ENCODE data around the gene SUSD6.

Gene SUSD6

GRCh38 chr14:69665631-69666030, 54.2 kb downstream of the SUSD6 start:
- Histone ChIP-seq H3K79me1 (replicated peaks; ENCODE audit: low read length, poor library complexity, severe bottlenecking) (peaks cover 44% of the 10 kb centered on the region), H2AK5ac (ENCODE audit: low read length, severe bottlenecking) (no peak overlapping the region), H2AFZ (ENCODE audit: low read depth, low read length) (no peak overlapping the region), H2BK5ac (ENCODE audit: low read depth, low read length, poor library complexity, severe bottlenecking) (no peak overlapping the region), H3K9ac (ENCODE audit: low read length) (no peak overlapping the region), H3K9me3 (ENCODE audit: control insufficient read depth, low read length) (no peaks in the 10 kb centered on the region), H3K36me3 (ENCODE audit: control insufficient read depth in 1 of 2, insufficient read depth in 2 of 2, low read depth in 1 of 2, low read length in 2 of 2) (peaks cover 0 to 5% of the 10 kb centered on the region in 2 experiments), H4K91ac (ENCODE audit: low read length) (no peak overlapping the region), H3K23ac (ENCODE audit: low read length in 2 of 2) (no peak overlapping the region), H2BK120ac (ENCODE audit: low read depth, low read length) (no peak overlapping the region), H3K4me2 (ENCODE audit: low read length, poor library complexity, severe bottlenecking) (no peak overlapping the region), H3K18ac (ENCODE audit: low read depth in 1 of 2, low read length in 2 of 2) (no peak overlapping the region), H3K14ac (ENCODE audit: low read length in 2 of 2) (no peak overlapping the region), H3K27me3 (ENCODE audit: control insufficient read depth in 1 of 2, insufficient read depth in 1 of 2, low read length in 2 of 2) (no peaks in the 10 kb centered on the region), H2BK12ac (ENCODE audit: low read length in 2 of 2) (no peak overlapping the region), H3K4me3 (ENCODE audit: insufficient read depth in 1 of 2, low read depth in 1 of 2, low read length in 2 of 2) (no peak overlapping the region), H3K4me1 (ENCODE audit: control insufficient read depth, insufficient read depth, low read depth, low read length) (peaks cover 9% of the 10 kb centered on the region), H3K4ac (ENCODE audit: low read depth in 1 of 2, low read length in 2 of 2) (no peak overlapping the region), H3K27ac (ENCODE audit: low read length, poor library complexity, severe bottlenecking) (no peak overlapping the region), H4K8ac (ENCODE audit: low read length) (no peak overlapping the region), H2BK15ac (ENCODE audit: low read depth, poor library complexity, severe bottlenecking) (no peak overlapping the region)
- WGBS, result no CpG with 5 or more reads among the region's 1 CpG
- DNase-seq, result no peak

- no peaks in the 10 kb centered on the region for H3K9me3 ChIP-seq (ENCODE audit: control insufficient read depth, low read length)
Observed at GRCh38 chr14:69666112-69666511, 54.7 kb downstream of the SUSD6 start.

GRCh38 chr14:69666690-69667211, 55.4 kb downstream of the SUSD6 start:
- Histone ChIP-seq H3K4me2 (ENCODE audit: low read length, poor library complexity, severe bottlenecking) (no peak overlapping the region), H4K8ac (ENCODE audit: low read length) (no peak overlapping the region), H3K23ac (ENCODE audit: low read length in 2 of 2) (no peak overlapping the region), H2BK12ac (ENCODE audit: low read length in 2 of 2) (no peak overlapping the region), H3K36me3 (ENCODE audit: control insufficient read depth in 1 of 2, insufficient read depth in 2 of 2, low read depth in 1 of 2, low read length in 2 of 2) (no peaks in the 10 kb centered on the region), H2BK120ac (ENCODE audit: low read depth, low read length) (no peak overlapping the region), H3K4me1 (ENCODE audit: control insufficient read depth, insufficient read depth, low read depth, low read length) (peaks cover 5% of the 10 kb centered on the region), H3K27me3 (ENCODE audit: control insufficient read depth in 1 of 2, insufficient read depth in 1 of 2, low read length in 2 of 2) (no peaks in the 10 kb centered on the region), H2BK15ac (ENCODE audit: low read depth, poor library complexity, severe bottlenecking) (no peak overlapping the region), H3K4ac (ENCODE audit: low read depth in 1 of 2, low read length in 2 of 2) (no peak overlapping the region), H3K4me3 (ENCODE audit: insufficient read depth in 1 of 2, low read depth in 1 of 2, low read length in 2 of 2) (no peak overlapping the region), H3K14ac (ENCODE audit: low read length in 2 of 2) (no peak overlapping the region), H2AFZ (ENCODE audit: low read depth, low read length) (no peak overlapping the region), H4K91ac (ENCODE audit: low read length) (no peak overlapping the region), H3K79me1 (replicated peaks; ENCODE audit: low read length, poor library complexity, severe bottlenecking) (peaks cover 39% of the 10 kb centered on the region), H3K9me3 (ENCODE audit: control insufficient read depth, low read length) (no peaks in the 10 kb centered on the region), H3K9ac (ENCODE audit: low read length) (peak overlapping the region; percentile 0), H2BK5ac (ENCODE audit: low read depth, low read length, poor library complexity, severe bottlenecking) (no peak overlapping the region), H3K18ac (ENCODE audit: low read depth in 1 of 2, low read length in 2 of 2) (no peak overlapping the region), H3K27ac (ENCODE audit: low read length, poor library complexity, severe bottlenecking) (no peak overlapping the region), H2AK5ac (ENCODE audit: low read length, severe bottlenecking) (peak overlapping the region; percentile 27)
- no peak for DNase-seq
- 90% methylated on average over 2 of the region's 2 CpGs for WGBS

More at GRCh38 chr14:69666112-69666511, 54.7 kb downstream of the SUSD6 start:
- no peak overlapping the region for H4K91ac ChIP-seq (ENCODE audit: low read length)
- H3K36me3 ChIP-seq (ENCODE audit: control insufficient read depth in 1 of 2, insufficient read depth in 2 of 2, low read depth in 1 of 2, low read length in 2 of 2), result no peaks in the 10 kb centered on the region
- peak overlapping the region; percentile 0 for H3K9ac ChIP-seq (ENCODE audit: low read length)
- no peak overlapping the region for H2BK120ac ChIP-seq (ENCODE audit: low read depth, low read length)
- no peak overlapping the region for H3K27ac ChIP-seq (ENCODE audit: low read length, poor library complexity, severe bottlenecking)
- DNase-seq, result no peak
- WGBS, result 88% methylated on average over 1 of the region's 3 CpGs
- no peak overlapping the region for H2BK15ac ChIP-seq (ENCODE audit: low read depth, poor library complexity, severe bottlenecking)
- no peak overlapping the region for H3K4me2 ChIP-seq (ENCODE audit: low read length, poor library complexity, severe bottlenecking)
- no peak overlapping the region for H3K14ac ChIP-seq (ENCODE audit: low read length in 2 of 2)
- no peak overlapping the region for H2AFZ ChIP-seq (ENCODE audit: low read depth, low read length)
- no peak overlapping the region for H3K4ac ChIP-seq (ENCODE audit: low read depth in 1 of 2, low read length in 2 of 2)
- no peak overlapping the region for H3K23ac ChIP-seq (ENCODE audit: low read length in 2 of 2)
- no peak overlapping the region for H3K18ac ChIP-seq (ENCODE audit: low read depth in 1 of 2, low read length in 2 of 2)
- no peaks in the 10 kb centered on the region for H3K27me3 ChIP-seq (ENCODE audit: control insufficient read depth in 1 of 2, insufficient read depth in 1 of 2, low read length in 2 of 2)
- H3K4me1 ChIP-seq (ENCODE audit: control insufficient read depth, insufficient read depth, low read depth, low read length), result peaks cover 6% of the 10 kb centered on the region
- peaks cover 40% of the 10 kb centered on the region for H3K79me1 ChIP-seq (replicated peaks; ENCODE audit: low read length, poor library complexity, severe bottlenecking)
- H2BK5ac ChIP-seq (ENCODE audit: low read depth, low read length, poor library complexity, severe bottlenecking), result no peak overlapping the region
- H3K4me3 ChIP-seq (ENCODE audit: insufficient read depth in 1 of 2, low read depth in 1 of 2, low read length in 2 of 2), result no peak overlapping the region
- H2BK12ac ChIP-seq (ENCODE audit: low read length in 2 of 2), result no peak overlapping the region
- H4K8ac ChIP-seq (ENCODE audit: low read length), result no peak overlapping the region
- no peak overlapping the region for H2AK5ac ChIP-seq (ENCODE audit: low read length, severe bottlenecking)

GRCh38 chr14:69667938-69668335, 56.5 kb downstream of the SUSD6 start:
- no peak overlapping the region for H3K27ac ChIP-seq (ENCODE audit: low read length, poor library complexity, severe bottlenecking)
- H3K4me3 ChIP-seq (ENCODE audit: insufficient read depth in 1 of 2, low read depth in 1 of 2, low read length in 2 of 2), result no peak overlapping the region
- H3K79me1 ChIP-seq (replicated peaks; ENCODE audit: low read length, poor library complexity, severe bottlenecking), result peaks cover 40% of the 10 kb centered on the region
- no peak overlapping the region for H2BK12ac ChIP-seq (ENCODE audit: low read length in 2 of 2)
- H3K9me3 ChIP-seq (ENCODE audit: control insufficient read depth, low read length), result no peaks in the 10 kb centered on the region
- H2AK5ac ChIP-seq (ENCODE audit: low read length, severe bottlenecking), result no peak overlapping the region
- no peak overlapping the region for H2BK15ac ChIP-seq (ENCODE audit: low read depth, poor library complexity, severe bottlenecking)
- H3K4ac ChIP-seq (ENCODE audit: low read depth in 1 of 2, low read length in 2 of 2), result no peak overlapping the region
- H2BK120ac ChIP-seq (ENCODE audit: low read depth, low read length), result no peak overlapping the region
- no peak overlapping the region for H4K91ac ChIP-seq (ENCODE audit: low read length)
- H2AFZ ChIP-seq (ENCODE audit: low read depth, low read length), result no peak overlapping the region
- no peak overlapping the region for H4K8ac ChIP-seq (ENCODE audit: low read length)
- peaks cover 5% of the 10 kb centered on the region for H3K4me1 ChIP-seq (ENCODE audit: control insufficient read depth, insufficient read depth, low read depth, low read length)
- no peak overlapping the region for H3K18ac ChIP-seq (ENCODE audit: low read depth in 1 of 2, low read length in 2 of 2)
- no peak overlapping the region for H3K14ac ChIP-seq (ENCODE audit: low read length in 2 of 2)
- no peak overlapping the region for H3K23ac ChIP-seq (ENCODE audit: low read length in 2 of 2)
- H3K4me2 ChIP-seq (ENCODE audit: low read length, poor library complexity, severe bottlenecking), result no peak overlapping the region
- no peaks in the 10 kb centered on the region for H3K36me3 ChIP-seq (ENCODE audit: control insufficient read depth in 1 of 2, insufficient read depth in 2 of 2, low read depth in 1 of 2, low read length in 2 of 2)
- 72% methylated on average over 4 of the region's 4 CpGs for WGBS
- H2BK5ac ChIP-seq (ENCODE audit: low read depth, low read length, poor library complexity, severe bottlenecking), result no peak overlapping the region
- DNase-seq, result no peak
- H3K27me3 ChIP-seq (ENCODE audit: control insufficient read depth in 1 of 2, insufficient read depth in 1 of 2, low read length in 2 of 2), result no peaks in the 10 kb centered on the region
- H3K9ac ChIP-seq (ENCODE audit: low read length), result no peak overlapping the region

Measured in mesenchymal stem cell (in vitro differentiated cells and primary cell).